ENCODE data around the gene C16orf96. TPM values are rescaled to one million over a fixed set of nuclear protein-coding genes. Genes with fewer than 3 reads are reported as not detected.

C16orf96 gene
- total and polyA plus RNA-seq, 4 donors: 0.06 to 0.25 (median 0.08) TPM

DNA sequence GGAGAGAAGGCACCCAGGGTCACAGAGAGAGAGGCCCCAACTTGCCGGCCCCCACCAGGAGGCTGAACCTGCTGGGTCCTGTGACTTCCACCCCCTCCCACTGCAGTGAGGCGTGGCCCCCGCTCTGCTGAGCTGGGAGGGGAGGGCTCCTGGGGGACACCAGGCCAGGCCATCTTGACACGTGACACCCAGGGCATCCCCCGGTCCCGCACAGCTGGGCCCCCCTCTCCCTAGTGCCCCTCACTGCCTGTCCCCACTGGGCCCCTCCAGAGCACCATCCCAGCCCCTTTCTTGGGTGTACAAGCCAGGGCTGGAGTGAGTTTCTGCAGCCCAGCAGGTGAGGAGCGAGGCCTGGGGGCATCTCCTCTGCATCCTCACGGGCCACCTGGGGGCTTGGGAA is 46.2 kb downstream of the C16orf96 start:
- Histone ChIP-seq H3K9me3 (ENCODE audit: control insufficient read depth in 4 of 4, low read length in 3 of 4) (no peaks in the 10 kb centered on the region), H3K36me3 (ENCODE audit: control insufficient read depth in 4 of 4, insufficient read depth in 3 of 4, low read depth in 1 of 4, low read length in 3 of 4) (no peaks in the 10 kb centered on the region), H3K27ac (ENCODE audit: low read depth in 1 of 2, low read length in 2 of 2) (no peak overlapping the region), H3K9ac (ENCODE audit: low read depth in 1 of 2, low read length in 2 of 2) (no peak overlapping the region), H3K27me3 (ENCODE audit: control insufficient read depth in 4 of 4, insufficient read depth in 4 of 4, low read length in 3 of 4) (no peaks in the 10 kb centered on the region), H3K4me3 (ENCODE audit: low read depth in 1 of 3, low read length in 3 of 3) (no peak overlapping the region), H3K4me1 (ENCODE audit: control insufficient read depth in 4 of 4, insufficient read depth in 4 of 4, low read length in 3 of 4) (peaks cover 0 to 10% (median 0%) of the 10 kb centered on the region in 4 donors)
- WGBS: 73% methylated on average over 8 of the region's 8 CpGs
- no peak for DNase-seq (ENCODE audit: low spot score)
- TF ChIP-seq HNF4A (conservative IDR thresholded peaks at IDR 0.05) (no peak), REST (IDR thresholded peaks at IDR 0.05) (no peak), EGR1 (IDR thresholded peaks at IDR 0.05; ENCODE audit: low read depth in 2 of 2) (no peak), HNF4G (IDR thresholded peaks at IDR 0.05) (no peak), GABPA (IDR thresholded peaks at IDR 0.05 in 1 of 2, conservative IDR thresholded peaks at IDR 0.05 in 1 of 2) (no peak), RXRA (IDR thresholded peaks at IDR 0.05) (no peak), FOXA2 (IDR thresholded peaks at IDR 0.05) (no peak), ATF3 (IDR thresholded peaks at IDR 0.05) (no peak)
- TF ChIP-seq, protein P1, sequence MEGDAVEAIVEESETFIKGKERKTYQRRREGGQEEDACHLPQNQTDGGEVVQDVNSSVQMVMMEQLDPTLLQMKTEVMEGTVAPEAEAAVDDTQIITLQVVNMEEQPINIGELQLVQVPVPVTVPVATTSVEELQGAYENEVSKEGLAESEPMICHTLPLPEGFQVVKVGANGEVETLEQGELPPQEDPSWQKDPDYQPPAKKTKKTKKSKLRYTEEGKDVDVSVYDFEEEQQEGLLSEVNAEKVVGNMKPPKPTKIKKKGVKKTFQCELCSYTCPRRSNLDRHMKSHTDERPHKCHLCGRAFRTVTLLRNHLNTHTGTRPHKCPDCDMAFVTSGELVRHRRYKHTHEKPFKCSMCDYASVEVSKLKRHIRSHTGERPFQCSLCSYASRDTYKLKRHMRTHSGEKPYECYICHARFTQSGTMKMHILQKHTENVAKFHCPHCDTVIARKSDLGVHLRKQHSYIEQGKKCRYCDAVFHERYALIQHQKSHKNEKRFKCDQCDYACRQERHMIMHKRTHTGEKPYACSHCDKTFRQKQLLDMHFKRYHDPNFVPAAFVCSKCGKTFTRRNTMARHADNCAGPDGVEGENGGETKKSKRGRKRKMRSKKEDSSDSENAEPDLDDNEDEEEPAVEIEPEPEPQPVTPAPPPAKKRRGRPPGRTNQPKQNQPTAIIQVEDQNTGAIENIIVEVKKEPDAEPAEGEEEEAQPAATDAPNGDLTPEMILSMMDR (IDR thresholded peaks at IDR 0.05; ENCODE audit: low read depth, low read length, missing input control): no peak

- H3K27ac ChIP-seq (ENCODE audit: low read depth in 1 of 2, low read length in 2 of 2): no peak overlapping the region
- H3K36me3 ChIP-seq (ENCODE audit: control insufficient read depth in 4 of 4, insufficient read depth in 3 of 4, low read depth in 1 of 4, low read length in 3 of 4): peaks cover 0 to 10% (median 3%) of the 10 kb centered on the region in 4 donors
- H3K4me1 ChIP-seq (ENCODE audit: control insufficient read depth in 4 of 4, insufficient read depth in 4 of 4, low read length in 3 of 4): peaks cover 0 to 9% (median 0%) of the 10 kb centered on the region in 4 donors
- no peaks in the 10 kb centered on the region for H3K27me3 ChIP-seq (ENCODE audit: control insufficient read depth in 4 of 4, insufficient read depth in 4 of 4, low read length in 3 of 4)
- WGBS: 64% methylated on average over 13 of the region's 13 CpGs
- H3K9ac ChIP-seq (ENCODE audit: low read depth in 1 of 2, low read length in 2 of 2): no peak overlapping the region
- H3K4me3 ChIP-seq (ENCODE audit: low read depth in 1 of 3, low read length in 3 of 3): no peak overlapping the region
- no peak for DNase-seq (ENCODE audit: low spot score)
- H3K9me3 ChIP-seq (ENCODE audit: control insufficient read depth in 4 of 4, low read length in 3 of 4): no peaks in the 10 kb centered on the region
- no peak for TF ChIP-seq ATF3 (IDR thresholded peaks at IDR 0.05)
- no peak for TF ChIP-seq SP1 (IDR thresholded peaks at IDR 0.05)
- TF ChIP-seq, protein P2, sequence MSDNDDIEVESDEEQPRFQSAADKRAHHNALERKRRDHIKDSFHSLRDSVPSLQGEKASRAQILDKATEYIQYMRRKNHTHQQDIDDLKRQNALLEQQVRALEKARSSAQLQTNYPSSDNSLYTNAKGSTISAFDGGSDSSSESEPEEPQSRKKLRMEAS (IDR thresholded peaks at IDR 0.05): no peak
- TF ChIP-seq HNF4G (IDR thresholded peaks at IDR 0.05): no peak
- no peak for TF ChIP-seq FOXA2 (IDR thresholded peaks at IDR 0.05)
- TF ChIP-seq TAF1 (conservative IDR thresholded peaks at IDR 0.05): no peak
- no peak for TF ChIP-seq RAD21 (IDR thresholded peaks at IDR 0.05)
- TF ChIP-seq YY1 (IDR thresholded peaks at IDR 0.05): no peak
- TF ChIP-seq ZBTB33 (IDR thresholded peaks at IDR 0.05): no peak
- TF ChIP-seq RXRA (IDR thresholded peaks at IDR 0.05): no peak
- no peak for TF ChIP-seq EGR1 (IDR thresholded peaks at IDR 0.05; ENCODE audit: low read depth in 2 of 2)
- no peak for TF ChIP-seq HNF4A (conservative IDR thresholded peaks at IDR 0.05)
- no peak for TF ChIP-seq FOXA1 (IDR thresholded peaks at IDR 0.05)
- no peak for TF ChIP-seq JUND (IDR thresholded peaks at IDR 0.05)
- no peak for TF ChIP-seq REST (IDR thresholded peaks at IDR 0.05)
Observed at GRCh38 chr16:4603624-4604170, 47.6 kb downstream of the C16orf96 start.

All from liver (tissue), 9 donors.